ENCODE data around the gene TIAM1. TPM values are rescaled to one million over a fixed set of nuclear protein-coding genes. Genes with fewer than 3 reads are reported as not detected.

TIAM1 gene
- total RNA-seq, 1 donor from 2014 or later, result 131 TPM

GRCh38 chr21:31186916-31187315 is 157.1 kb downstream of the TIAM1 start:
- peaks cover 22% of the 10 kb centered on the region for H3K36me3 Mint-ChIP-seq (ENCODE audit: low read depth, unreplicated experiment)
- DNase-seq (ENCODE audit: low spot score), result no peak
- no peaks in the 10 kb centered on the region for H3K9me3 Mint-ChIP-seq (ENCODE audit: unreplicated experiment)
- no peak overlapping the region for H3K4me3 Mint-ChIP-seq (ENCODE audit: unreplicated experiment)
- TF ChIP-seq CTCF (IDR thresholded peaks at IDR 0.05; ENCODE audit: unreplicated experiment), result no peak
- H3K27me3 Mint-ChIP-seq (ENCODE audit: unreplicated experiment), result peaks cover 12% of the 10 kb centered on the region
- H3K27ac Mint-ChIP-seq (ENCODE audit: unreplicated experiment), result no peak overlapping the region
- peaks cover 30% of the 10 kb centered on the region for H3K4me1 Mint-ChIP-seq (ENCODE audit: unreplicated experiment)

GRCh38 chr21:31185663-31186062 is 158.4 kb downstream of the TIAM1 start:
- no peak for TF ChIP-seq CTCF (IDR thresholded peaks at IDR 0.05; ENCODE audit: unreplicated experiment)
- no peaks in the 10 kb centered on the region for H3K9me3 Mint-ChIP-seq (ENCODE audit: unreplicated experiment)
- DNase-seq (ENCODE audit: low spot score), result no peak
- H3K27me3 Mint-ChIP-seq (ENCODE audit: unreplicated experiment), result peaks cover 15% of the 10 kb centered on the region
- peaks cover 37% of the 10 kb centered on the region for H3K4me1 Mint-ChIP-seq (ENCODE audit: unreplicated experiment)
- H3K36me3 Mint-ChIP-seq (ENCODE audit: low read depth, unreplicated experiment), result peaks cover 26% of the 10 kb centered on the region
- H3K27ac Mint-ChIP-seq (ENCODE audit: unreplicated experiment), result no peak overlapping the region
- no peak overlapping the region for H3K4me3 Mint-ChIP-seq (ENCODE audit: unreplicated experiment)

GRCh38 chr21:31184876-31185275 is 159.2 kb downstream of the TIAM1 start:
- no peak for DNase-seq (ENCODE audit: low spot score)
- TF ChIP-seq CTCF (IDR thresholded peaks at IDR 0.05; ENCODE audit: unreplicated experiment), result no peak
- Mint-ChIP-seq H3K4me1 (ENCODE audit: unreplicated experiment) (peaks cover 39% of the 10 kb centered on the region), H3K9me3 (ENCODE audit: unreplicated experiment) (no peaks in the 10 kb centered on the region), H3K4me3 (ENCODE audit: unreplicated experiment) (no peak overlapping the region), H3K36me3 (ENCODE audit: low read depth, unreplicated experiment) (peaks cover 28% of the 10 kb centered on the region), H3K27me3 (ENCODE audit: unreplicated experiment) (peaks cover 13% of the 10 kb centered on the region), H3K27ac (ENCODE audit: unreplicated experiment) (no peak overlapping the region)

GRCh38 chr21:31184459-31184858 is 159.6 kb downstream of the TIAM1 start:
- peaks cover 24% of the 10 kb centered on the region for H3K36me3 Mint-ChIP-seq (ENCODE audit: low read depth, unreplicated experiment)
- no peak overlapping the region for H3K27ac Mint-ChIP-seq (ENCODE audit: unreplicated experiment)
- H3K4me3 Mint-ChIP-seq (ENCODE audit: unreplicated experiment), result no peak overlapping the region
- no peak for DNase-seq (ENCODE audit: low spot score)
- H3K27me3 Mint-ChIP-seq (ENCODE audit: unreplicated experiment), result peaks cover 11% of the 10 kb centered on the region
- H3K4me1 Mint-ChIP-seq (ENCODE audit: unreplicated experiment), result peaks cover 40% of the 10 kb centered on the region
- TF ChIP-seq CTCF (IDR thresholded peaks at IDR 0.05; ENCODE audit: unreplicated experiment), result no peak
- no peaks in the 10 kb centered on the region for H3K9me3 Mint-ChIP-seq (ENCODE audit: unreplicated experiment)

- no peak for TF ChIP-seq CTCF (IDR thresholded peaks at IDR 0.05; ENCODE audit: unreplicated experiment)
- no peak for DNase-seq (ENCODE audit: low spot score)
- H3K4me1 Mint-ChIP-seq (ENCODE audit: unreplicated experiment), result peaks cover 42% of the 10 kb centered on the region
- no peaks in the 10 kb centered on the region for H3K9me3 Mint-ChIP-seq (ENCODE audit: unreplicated experiment)
- peaks cover 14% of the 10 kb centered on the region for H3K27me3 Mint-ChIP-seq (ENCODE audit: unreplicated experiment)
- H3K27ac Mint-ChIP-seq (ENCODE audit: unreplicated experiment), result no peak overlapping the region
- H3K4me3 Mint-ChIP-seq (ENCODE audit: unreplicated experiment), result peak overlapping the region; percentile 22
- H3K36me3 Mint-ChIP-seq (ENCODE audit: low read depth, unreplicated experiment), result peaks cover 24% of the 10 kb centered on the region
Observed at GRCh38 chr21:31182231-31183140, 161.6 kb downstream of the TIAM1 start.
